T-helper 22 cell (primary cell): ENCODE measurements around the gene PHKG2.

Source experiments
- DNase-seq: peaks from one replicate; pipeline ENCODE4 v3.0.0-alpha.2; 2020; ENCODE audit warnings: low read depth

Gene PHKG2

GRCh38 chr16:30775131-30775391, 26.8 kb downstream of the PHKG2 start:
- no peak for DNase-seq

DNA sequence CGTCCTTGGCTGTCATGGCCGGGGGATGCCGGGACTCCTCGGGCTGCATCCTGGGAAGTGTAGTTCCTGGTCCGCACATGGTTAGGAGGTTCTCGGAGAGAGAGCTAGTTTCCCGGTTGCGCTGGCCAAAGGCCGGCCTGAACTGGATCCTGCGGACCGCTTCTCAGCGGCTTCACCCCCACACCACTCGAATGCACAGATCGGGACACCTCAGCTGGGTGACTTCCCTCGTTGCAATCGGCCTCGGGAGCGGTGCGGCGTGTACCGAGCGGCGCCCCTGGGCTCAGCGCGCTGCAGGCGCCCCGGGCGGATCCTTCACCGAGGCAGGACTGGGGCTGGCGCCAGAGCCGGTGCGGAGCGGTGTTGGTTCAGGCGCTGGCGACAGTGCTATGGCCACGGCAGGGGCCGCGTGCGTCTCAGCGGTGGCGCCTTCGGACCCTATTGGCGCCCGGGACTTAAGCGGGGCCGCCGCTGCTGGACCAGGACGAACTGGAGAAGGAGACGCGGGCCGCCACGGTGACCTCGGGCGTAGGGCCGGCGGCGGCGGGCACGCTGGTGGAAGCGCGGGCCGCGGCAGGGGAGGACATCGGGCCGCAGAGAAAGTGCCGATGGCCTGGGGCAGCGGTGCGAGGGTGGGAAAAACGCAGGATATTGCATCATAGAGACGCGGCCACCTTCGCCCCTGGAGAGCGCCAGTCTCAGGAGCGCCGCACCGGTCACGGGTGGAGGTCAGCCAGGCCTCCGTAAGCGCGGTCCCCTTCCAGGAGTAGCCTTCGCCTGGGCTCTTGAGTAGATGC, 27.4 kb downstream of the PHKG2 start:
- DNase-seq = peak; percentile 26

DNA sequence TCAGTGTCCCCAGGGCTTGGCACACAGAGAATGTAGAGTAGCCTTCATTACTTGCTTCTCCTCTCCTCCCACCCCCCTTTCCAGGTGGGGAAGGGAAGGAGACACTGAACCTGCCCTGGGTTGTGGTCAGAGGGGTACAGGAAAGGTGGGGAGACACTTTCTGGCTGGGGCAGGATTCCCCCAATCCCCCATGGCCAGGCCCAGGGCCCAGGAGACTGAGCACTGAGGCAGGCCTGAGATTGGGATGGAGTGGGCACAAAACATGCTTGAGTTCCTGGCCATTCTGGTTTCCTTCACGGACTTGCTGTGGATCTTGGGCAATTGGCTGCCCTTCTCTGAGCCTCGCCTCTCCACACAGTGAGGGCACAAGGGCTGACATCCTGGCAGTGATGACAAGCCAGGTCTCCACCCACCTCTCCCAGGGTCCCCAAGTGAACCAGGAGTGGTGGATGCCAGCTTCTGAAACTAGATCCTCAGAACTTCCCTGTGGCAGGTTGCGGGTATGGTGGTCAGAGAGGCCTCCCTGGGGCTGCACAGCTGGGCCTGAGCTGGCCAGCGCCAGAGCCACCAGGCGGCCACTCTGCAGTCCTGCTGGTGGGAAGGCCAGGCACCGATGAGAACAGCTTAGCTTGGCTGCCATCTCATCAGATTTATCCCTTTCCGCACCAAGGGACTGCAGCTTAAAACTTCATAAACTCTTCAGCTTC, 29.5 kb downstream of the PHKG2 start:
- no peak for DNase-seq

DNA sequence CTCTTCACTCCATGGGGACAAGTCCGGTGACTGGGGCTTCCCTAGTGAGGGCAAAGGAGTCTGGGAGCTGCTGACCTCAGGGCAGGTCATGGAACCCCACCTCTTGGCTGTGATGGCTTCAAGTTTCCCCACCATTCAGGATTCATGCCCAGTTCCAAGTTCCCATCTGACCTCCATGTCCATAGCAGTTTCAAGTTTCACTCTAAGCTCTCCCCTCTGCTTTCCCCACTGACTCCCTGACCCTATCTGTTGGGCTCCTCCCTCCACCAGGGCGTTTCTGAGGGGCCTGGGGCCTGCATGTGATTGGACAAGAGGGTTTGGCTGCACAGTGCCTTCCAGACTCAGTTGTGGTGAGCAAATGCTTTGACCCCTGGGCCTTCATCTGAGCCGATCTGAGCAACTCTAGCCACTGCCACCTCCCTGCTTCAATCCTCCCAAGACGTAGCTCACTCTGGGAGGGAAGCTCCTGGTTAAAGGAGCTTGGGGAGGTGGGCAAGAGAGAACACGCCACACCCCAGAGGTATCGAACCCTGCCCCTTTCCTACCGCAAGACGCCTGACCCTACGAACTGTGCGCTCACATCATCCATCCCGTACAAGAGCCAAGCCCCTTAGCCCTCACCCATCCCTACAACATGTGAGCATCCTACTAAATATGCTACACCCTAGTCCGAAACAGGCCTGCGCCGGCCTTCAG, 30.5 kb downstream of the PHKG2 start:
- no peak for DNase-seq

- DNase-seq = no peak
Observed at GRCh38 chr16:30779596-30779995, 31.4 kb downstream of the PHKG2 start.

DNA sequence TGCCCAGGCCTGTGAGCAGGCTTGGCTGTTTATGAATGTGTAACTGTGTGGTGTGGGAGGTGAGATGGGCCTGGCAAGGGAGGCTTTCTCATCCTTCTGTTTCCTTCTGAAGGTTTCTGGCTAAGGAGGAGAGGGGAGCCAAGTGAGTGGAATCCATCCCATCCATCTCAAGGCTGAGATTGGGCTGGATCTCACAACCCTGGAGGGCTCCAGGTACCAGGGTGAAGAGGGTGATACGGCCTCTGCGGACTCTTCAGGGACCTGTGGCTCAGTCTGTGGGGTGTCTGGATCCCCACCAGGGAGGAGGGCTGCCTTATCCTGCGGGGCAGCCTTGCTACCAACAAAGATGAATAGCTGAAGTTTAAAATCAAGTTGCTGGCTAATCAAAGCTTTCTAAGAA, 31.8 kb downstream of the PHKG2 start:
- no peak for DNase-seq

DNA sequence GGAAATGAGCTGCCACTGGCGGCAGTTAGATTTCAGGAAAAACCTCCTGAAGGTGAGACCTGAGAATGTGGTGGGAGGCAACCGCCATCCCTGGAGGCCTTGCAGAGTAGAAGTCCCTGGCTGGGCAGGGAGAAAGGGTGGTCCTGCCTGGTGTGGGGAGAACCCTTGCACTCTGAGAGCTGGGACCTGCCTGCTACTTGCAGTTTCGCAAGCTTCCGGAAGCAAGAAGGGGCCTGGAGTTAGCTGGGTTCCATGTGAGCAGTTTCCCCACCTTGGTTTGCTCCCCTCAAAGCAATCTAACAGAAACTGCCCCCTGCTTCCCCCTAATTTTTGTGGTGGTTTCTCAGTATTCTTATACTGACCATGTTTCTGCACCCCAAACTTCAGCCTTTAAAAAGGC, 32.3 kb downstream of the PHKG2 start:
- no peak for DNase-seq

DNA sequence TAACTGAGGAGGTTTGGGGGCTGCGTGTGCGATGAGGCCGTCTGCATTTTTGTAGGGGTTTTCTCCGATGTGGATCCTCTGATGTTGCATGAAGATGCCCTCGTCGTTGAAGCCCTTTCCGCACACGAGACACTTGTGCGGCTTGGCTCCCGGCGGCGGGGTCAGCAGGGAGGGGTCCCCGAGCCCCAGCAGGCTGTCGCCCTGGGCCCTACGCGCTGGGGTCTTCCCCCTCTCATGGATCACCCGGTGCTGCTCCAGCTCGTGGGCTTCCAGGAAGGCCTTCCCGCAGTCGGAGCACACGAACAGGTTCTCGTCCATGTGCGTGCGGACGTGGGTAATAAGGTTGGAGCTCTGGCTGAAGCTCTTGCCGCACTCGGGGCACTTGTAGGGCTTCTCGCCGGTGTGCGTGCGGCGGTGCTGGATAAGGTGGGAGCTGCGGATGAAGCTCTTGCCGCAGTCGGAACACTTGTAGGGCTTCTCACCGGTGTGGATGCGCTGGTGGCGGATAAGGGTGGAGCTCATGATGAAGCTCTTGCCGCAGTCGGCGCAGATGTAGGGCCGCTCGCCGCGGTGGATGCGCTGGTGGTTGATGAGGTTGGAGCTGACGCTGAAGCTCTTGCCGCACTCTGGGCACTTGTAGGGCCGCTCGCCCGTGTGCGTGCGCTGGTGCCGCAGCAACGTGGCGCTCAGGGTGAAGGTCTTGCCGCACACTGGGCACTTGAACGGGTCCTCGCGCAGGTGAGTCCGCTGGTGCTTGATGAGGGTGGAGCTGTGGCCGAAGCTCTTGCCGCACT, 34.5 kb downstream of the PHKG2 start:
- DNase-seq = no peak

GRCh38 chr16:30783280-30784109, 35.3 kb downstream of the PHKG2 start:
- DNase-seq = no peak

DNA sequence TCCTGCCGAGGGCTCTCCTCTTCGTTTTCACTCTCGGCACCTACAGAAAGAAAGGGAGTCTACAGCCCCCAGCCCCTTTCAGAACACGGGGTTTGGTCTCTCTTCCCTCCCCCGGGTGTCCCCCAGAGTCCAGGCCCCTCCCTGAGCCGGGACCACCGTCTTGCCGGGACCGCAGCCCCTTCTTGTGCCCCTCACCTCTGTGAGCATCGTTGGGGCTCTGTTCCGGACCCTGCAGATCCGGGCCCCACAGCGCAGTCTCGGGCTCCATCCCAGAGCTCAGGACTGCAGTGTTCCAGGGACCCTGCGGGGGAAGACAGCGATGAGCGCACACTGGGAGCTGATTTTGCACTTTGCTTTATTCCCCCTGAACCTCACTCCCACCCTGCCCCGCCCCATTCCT, 36.0 kb downstream of the PHKG2 start:
- DNase-seq = no peak

DNA sequence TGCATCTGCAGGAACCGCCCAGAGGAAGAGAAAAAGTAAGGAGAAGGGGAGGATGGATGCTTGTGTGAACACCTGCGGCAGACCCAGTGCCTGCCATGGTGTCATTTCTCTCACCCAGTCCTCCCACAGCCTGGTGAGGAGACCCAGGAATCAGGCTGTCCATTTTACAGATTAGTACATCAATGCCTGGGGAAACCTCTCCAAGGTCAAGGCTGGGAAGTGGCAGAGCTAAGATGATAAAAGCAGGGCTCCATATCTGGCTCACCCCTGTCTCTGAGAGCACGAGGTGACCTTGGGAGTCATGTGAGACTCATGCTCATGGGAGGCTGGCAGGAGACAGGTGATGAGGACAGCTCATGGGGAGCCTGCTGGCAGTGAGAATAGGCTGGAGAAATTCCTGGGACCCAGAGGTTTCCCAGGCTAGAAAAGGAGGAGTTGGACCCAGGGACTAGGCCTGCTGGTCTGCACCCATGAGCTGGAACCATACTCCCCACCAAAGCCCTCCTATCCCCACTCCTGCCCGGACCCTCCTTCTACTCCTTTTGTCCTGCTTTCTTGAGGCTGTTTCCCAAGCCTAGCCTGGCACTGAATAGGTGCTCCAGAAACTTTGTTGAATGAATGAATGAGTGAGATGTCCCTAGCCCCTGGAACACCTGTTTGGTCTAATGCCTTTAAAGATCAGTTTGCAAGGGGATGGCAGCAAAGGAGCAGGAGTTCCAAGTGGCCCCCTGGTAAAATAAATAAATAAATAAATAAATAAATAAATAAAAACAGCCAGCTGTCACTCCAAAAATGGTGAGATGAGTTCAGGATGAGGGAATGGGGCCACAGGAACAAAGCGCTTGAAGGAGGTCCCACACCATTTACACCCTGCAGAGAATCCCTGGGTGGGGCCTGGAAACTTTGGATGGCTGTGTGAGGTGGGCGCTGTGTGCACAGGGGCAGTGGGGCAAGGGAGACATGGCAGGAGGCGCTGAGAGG, 37.2 kb downstream of the PHKG2 start:
- DNase-seq = no peak

DNA sequence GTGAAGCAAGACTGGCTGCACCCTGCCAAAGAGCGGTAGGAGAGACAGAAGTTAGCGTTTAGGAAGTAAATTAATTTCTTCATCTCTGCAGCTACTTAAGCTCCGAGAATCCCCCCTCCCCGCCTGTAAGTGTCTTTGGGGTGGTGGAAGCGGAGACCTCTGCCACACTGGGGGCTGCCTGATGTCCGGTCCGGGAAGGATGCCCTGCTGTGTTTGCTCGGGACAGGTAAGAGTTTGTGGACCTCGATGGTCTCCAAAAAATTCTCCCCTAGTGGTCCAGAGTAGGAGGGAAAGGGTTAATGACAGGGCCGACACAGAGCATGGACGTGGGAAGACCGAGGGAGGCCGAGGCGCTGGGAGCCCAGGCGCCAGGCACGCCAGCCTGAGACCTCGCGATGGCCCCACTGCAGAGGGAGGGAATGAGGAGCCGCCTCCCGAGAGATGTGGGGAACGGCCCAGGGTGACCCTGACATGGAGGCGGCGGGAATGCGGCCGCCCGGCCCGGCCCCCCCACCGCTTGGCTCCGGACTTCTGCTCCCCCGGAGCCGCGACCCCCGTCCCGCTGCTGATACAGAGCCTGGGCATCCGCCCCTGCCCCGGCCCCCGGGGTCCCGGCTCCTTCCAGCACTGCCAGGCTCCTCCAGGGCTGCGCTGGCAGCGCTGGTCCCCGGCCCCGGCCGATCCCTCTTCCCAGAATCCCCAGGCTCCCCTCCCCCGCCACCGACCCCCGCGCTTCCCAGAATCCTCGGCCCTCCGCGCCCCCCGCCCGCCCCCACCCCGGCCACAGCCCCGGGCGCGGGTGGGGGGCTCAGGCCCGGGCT, 38.1 kb downstream of the PHKG2 start:
- DNase-seq = no peak

- no peak for DNase-seq
Observed at GRCh38 chr16:30786936-30787612, 38.8 kb downstream of the PHKG2 start, which contains the start of gene ZNF629. ZNF629 (minus strand) TSS chr16:30787205; CDS start chr16:30784482, 2,723 bp downstream.

DNA sequence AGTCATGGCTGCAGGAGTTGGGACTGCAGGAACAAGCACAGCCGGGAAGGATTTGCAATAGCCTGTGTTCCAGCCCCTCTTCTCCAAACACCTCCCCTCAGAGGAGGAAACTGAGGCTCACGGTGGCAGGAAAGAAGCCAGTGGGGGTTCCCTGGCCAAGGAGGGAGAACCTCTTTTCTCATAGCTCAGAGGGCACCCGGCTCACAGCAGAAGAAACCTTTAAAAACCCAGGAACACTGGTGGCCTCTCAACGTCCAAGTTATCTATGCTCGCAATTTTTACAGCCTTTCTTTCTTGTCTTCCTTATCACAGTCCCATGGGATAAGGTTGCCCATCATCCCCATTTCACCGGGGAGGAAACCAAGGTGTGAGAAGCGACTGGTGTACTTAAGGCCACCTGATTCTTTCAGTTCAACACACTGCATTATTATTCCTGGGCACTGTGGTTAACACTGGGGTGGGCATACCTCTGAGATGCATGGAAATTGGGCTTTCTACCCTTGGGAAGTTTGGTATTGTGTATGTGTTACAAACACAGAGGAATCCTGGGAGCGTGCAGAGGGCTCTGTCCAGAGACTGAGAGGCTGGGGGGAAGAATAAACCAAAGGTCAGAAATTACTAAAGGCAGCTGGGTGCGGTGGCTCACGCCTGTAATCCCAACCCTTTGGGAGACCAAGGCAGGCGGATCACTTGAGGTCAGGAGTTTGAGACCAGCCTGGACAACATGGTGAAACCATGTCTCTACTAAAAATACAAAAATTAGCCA, 39.6 kb downstream of the PHKG2 start:
- DNase-seq = no peak

- DNase-seq = no peak
Observed at GRCh38 chr16:30793508-30794069, 45.4 kb downstream of the PHKG2 start.

DNA sequence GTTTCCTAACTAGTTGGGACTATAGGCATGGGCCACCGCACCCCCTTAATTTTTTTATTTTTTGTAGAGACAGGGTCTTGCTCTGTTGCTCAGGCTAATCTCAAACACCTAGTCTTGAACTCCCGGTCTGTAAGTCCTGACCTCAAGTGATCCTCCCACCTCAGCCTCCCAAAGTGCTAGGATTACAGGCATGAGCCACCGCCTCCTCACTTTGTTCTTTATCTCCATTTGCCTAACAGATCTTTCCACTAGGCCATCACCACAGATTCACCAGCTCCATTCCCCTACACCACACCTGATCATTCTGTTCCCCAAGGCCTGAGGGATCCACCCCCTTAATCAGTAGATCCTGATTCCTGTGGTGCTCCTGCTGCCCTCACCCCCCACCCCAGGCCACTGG, 46.4 kb downstream of the PHKG2 start:
- no peak for DNase-seq

DNA sequence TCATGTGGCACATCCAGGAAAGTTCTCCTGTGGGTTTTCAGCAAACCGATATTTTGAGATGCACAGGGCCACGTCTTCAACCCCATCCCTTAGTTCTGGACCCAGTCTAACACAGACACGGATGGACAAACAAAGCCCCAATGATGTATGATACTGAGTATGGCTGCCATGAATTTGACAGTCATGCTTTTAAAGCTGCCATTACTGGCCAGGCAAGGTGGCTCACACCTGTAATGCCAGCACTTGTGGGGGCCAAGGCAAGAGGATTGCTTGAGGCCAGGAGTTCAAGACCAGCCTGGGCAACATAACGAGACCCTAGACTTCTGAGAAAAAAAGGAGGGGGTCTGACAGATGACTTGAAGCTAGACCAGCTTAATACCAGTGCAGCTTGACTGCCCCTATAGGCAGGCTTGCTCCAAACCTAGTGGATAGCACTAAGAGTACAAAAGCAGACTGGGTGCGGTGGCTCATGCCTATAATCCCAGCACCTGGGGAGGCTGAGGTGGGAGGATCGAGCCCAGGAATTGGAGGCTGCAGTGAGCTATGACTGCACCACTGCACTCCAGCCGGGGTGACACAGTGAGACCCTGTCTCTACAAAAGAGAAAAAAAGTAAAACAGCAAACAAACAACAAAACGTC, 49.6 kb downstream of the PHKG2 start:
- DNase-seq = no peak
